Measurements from ENCODE around the gene DGCR2. TPM values are rescaled to one million over a fixed set of nuclear protein-coding genes. Genes with fewer than 3 reads are reported as not detected.
A peak's percentile ranks its signal among the peaks of the same experiment; 100 is the strongest.

The DGCR2 gene
- total RNA-seq, 1 experiment from 2014 or later = 42.9 TPM

- no peak for DNase-seq (ENCODE audit: low read depth, low spot score)
- H3K9me2 ChIP-seq (ENCODE audit: insufficient read depth) = no peaks in the 10 kb centered on the region
- no peak overlapping the region for H2AFZ ChIP-seq (ENCODE audit: low read depth, low read length, poor library complexity, severe bottlenecking)
- peak; percentile 81 for ATAC-seq
- H3K4me1 ChIP-seq (ENCODE audit: control insufficient read depth in 1 of 2, insufficient read depth in 2 of 2, low read length in 2 of 2) = no peaks in the 10 kb centered on the region
- H3K9me3 ChIP-seq (ENCODE audit: control insufficient read depth in 1 of 2, insufficient read depth in 1 of 2, low read depth in 1 of 2, low read length in 2 of 2) = no peaks in the 10 kb centered on the region
- H3K4me2 ChIP-seq (ENCODE audit: low read length) = no peak overlapping the region
- no peak overlapping the region for H3K4me3 ChIP-seq (replicated peaks in 1 of 2; ENCODE audit: low read depth in 1 of 2, low read length in 2 of 2)
- no peaks in the 10 kb centered on the region for H4K20me1 ChIP-seq (ENCODE audit: insufficient read depth)
- no peaks in the 10 kb centered on the region for H3K27me3 ChIP-seq (ENCODE audit: insufficient read depth, low read length)
- ChIA-PET CTCF (no interaction called here), POLR2A (no interaction called here), RAD21 (ENCODE audit: low non-redundant PET in 1 of 2, low total read pairs in 2 of 2, uncharacterized antibody in 2 of 2, unreplicated experiment in 2 of 2) (no interaction called here)
- no peaks in the 10 kb centered on the region for H3K79me2 ChIP-seq (ENCODE audit: insufficient read depth, low read length)
- BruUV-seq (replicated peaks) = no TSS peak
- intact Hi-C loops (cut with micrococcal nuclease) = no loop called here
- TF ChIP-seq CTCF (IDR thresholded peaks at IDR 0.05 in 2 of 3, conservative IDR thresholded peaks at IDR 0.05 in 1 of 3; ENCODE audit: borderline replicate concordance in 1 of 3, insufficient read depth in 1 of 3, low read depth in 2 of 3, low read length in 2 of 3) = 0 out of 6 replicates have a peak, but pooled peaks of 2 of the 3 experiments have one; percentile 11 to 23
- no peak for TF ChIP-seq SP1 (IDR thresholded peaks at IDR 0.05; ENCODE audit: low read depth)
- H3K36me3 ChIP-seq (ENCODE audit: control insufficient read depth in 1 of 2, insufficient read depth in 2 of 2, low read length in 2 of 2) = peaks cover 6 to 7% of the 10 kb centered on the region in 2 experiments; a peak in 2 of 4 replicates
- H3K9ac ChIP-seq (ENCODE audit: low read length) = no peak overlapping the region
- no peak overlapping the region for H3K27ac ChIP-seq (ENCODE audit: low read depth, low read length)
Measured at GRCh38 chr22:19058713-19059451, 63.3 kb downstream of the DGCR2 start.

- intact Hi-C loops (cut with micrococcal nuclease) = no loop called here
- no peaks in the 10 kb centered on the region for H3K4me1 ChIP-seq (ENCODE audit: control insufficient read depth in 1 of 2, insufficient read depth in 2 of 2, low read length in 2 of 2)
- ATAC-seq = no peak
- H3K27ac ChIP-seq (ENCODE audit: low read depth, low read length) = no peak overlapping the region
- H2AFZ ChIP-seq (ENCODE audit: low read depth, low read length, poor library complexity, severe bottlenecking) = no peak overlapping the region
- RAD21 ChIA-PET (ENCODE audit: low non-redundant PET in 1 of 2, low total read pairs in 2 of 2, uncharacterized antibody in 2 of 2, unreplicated experiment in 2 of 2) = no interaction called here
- no peaks in the 10 kb centered on the region; the same call in 1 of the 2 replicates for H3K79me2 ChIP-seq (ENCODE audit: insufficient read depth, low read length)
- no peak overlapping the region for H3K4me2 ChIP-seq (ENCODE audit: low read length)
- H3K9ac ChIP-seq (ENCODE audit: low read length) = no peak overlapping the region
- no peak for DNase-seq (ENCODE audit: low read depth, low spot score)
- H3K36me3 ChIP-seq (ENCODE audit: control insufficient read depth in 1 of 2, insufficient read depth in 2 of 2, low read length in 2 of 2) = peaks cover 6 to 7% of the 10 kb centered on the region in 2 experiments; a peak in 2 of 4 replicates
- TF ChIP-seq FOSL1 (IDR thresholded peaks at IDR 0.05; ENCODE audit: low read depth) (no peak), EZH2 (IDR thresholded peaks at IDR 0.05) (no peak), TCF7L2 (IDR thresholded peaks at IDR 0.05; ENCODE audit: borderline replicate concordance, extremely low read depth, insufficient read depth, insufficient read length) (no peak), ATF3 (IDR thresholded peaks at IDR 0.05) (no peak), CEBPB (IDR thresholded peaks at IDR 0.05; ENCODE audit: low read depth) (no peak)
- POLR2A ChIA-PET = no interaction called here
- BruUV-seq (replicated peaks) = no TSS peak
- H3K27me3 ChIP-seq (ENCODE audit: insufficient read depth, low read length) = no peaks in the 10 kb centered on the region
- no peaks in the 10 kb centered on the region for H3K9me3 ChIP-seq (ENCODE audit: control insufficient read depth in 1 of 2, insufficient read depth in 1 of 2, low read depth in 1 of 2, low read length in 2 of 2)
- no peaks in the 10 kb centered on the region for H3K9me2 ChIP-seq (ENCODE audit: insufficient read depth)
- CTCF ChIA-PET = no interaction called here
- H4K20me1 ChIP-seq (ENCODE audit: insufficient read depth) = no peaks in the 10 kb centered on the region
- H3K4me3 ChIP-seq (replicated peaks in 1 of 2; ENCODE audit: low read depth in 1 of 2, low read length in 2 of 2) = no peak overlapping the region
Measured at GRCh38 chr22:19057999-19058491, 64.2 kb downstream of the DGCR2 start.
